GM12873 (cell line): Measurements from ENCODE around the gene COL5A2.

Source experiments
- TF ChIP-seq, protein P1 (sequence below): IDR thresholded peaks from 2 replicates; pipeline ENCODE4 v1.5.1; 2012; ENCODE audit warnings: low read depth, mild to moderate bottlenecking, moderate library complexity, low read length, control low read depth; ENCODE audit not compliant: insufficient read depth; ENCODE audit errors: missing control alignments

Gene COL5A2

DNA sequence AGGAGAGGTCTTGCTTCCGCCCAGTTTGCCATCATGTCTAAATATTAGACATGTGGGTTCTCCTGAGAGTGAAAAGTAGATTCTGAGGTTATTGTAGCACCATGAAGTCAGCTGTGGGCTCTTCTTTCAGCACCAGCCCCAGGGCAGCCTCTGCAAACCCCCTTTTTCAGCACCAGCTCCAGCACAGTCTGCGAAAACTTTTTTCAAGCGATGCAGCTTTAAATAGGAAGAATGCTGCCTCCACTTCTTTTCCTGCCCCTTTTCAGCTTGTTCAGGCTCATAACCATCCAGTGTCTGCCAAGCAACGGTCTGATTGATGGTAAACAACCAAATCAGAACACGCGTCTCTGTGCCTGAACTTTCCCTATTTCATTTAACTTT is at the start of gene COL5A2:
TSS of gene COL5A2 (minus strand) at position 192 of the 381 bp plus-strand sequence. CDS start at position 35, 157 bp downstream.
- TF ChIP-seq, protein P1, sequence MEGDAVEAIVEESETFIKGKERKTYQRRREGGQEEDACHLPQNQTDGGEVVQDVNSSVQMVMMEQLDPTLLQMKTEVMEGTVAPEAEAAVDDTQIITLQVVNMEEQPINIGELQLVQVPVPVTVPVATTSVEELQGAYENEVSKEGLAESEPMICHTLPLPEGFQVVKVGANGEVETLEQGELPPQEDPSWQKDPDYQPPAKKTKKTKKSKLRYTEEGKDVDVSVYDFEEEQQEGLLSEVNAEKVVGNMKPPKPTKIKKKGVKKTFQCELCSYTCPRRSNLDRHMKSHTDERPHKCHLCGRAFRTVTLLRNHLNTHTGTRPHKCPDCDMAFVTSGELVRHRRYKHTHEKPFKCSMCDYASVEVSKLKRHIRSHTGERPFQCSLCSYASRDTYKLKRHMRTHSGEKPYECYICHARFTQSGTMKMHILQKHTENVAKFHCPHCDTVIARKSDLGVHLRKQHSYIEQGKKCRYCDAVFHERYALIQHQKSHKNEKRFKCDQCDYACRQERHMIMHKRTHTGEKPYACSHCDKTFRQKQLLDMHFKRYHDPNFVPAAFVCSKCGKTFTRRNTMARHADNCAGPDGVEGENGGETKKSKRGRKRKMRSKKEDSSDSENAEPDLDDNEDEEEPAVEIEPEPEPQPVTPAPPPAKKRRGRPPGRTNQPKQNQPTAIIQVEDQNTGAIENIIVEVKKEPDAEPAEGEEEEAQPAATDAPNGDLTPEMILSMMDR, result no peak

DNA sequence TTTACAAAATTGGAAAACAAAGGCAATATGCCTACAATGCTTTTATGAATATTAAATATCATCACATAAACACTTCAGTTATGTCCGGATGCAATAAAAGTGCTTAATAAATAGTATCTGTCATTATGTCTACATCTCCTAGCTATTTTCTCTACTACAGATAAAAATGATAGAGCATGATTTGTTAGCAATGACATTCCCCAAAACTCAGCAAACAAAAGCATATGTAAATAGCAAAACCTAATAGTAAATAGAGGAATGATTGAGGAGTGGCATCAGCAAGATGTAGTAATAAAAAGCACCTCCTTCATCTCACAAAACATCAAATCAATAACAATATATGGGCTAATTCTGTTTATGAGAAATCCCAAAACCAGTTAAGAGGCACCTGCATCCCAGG is 46.5 kb upstream of the COL5A2 start:
- TF ChIP-seq, protein P1, result no peak

DNA sequence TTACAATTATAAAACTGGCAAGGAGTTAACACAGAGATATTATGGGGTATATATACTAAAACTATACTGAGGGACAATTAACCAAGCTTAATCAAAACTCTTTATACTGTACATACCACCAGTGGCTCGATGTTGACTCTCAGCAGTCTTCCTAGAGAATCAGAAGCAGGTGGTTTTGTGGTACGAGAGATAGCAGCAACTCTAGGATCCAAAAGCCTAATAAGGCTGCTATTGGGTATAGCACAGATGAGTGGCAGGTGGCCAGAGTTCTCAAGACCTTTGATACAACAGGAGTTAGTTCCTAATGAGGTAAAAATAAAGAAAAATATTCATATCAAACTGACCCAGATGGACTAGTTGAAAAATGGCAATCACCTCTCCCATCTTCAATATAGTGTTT is 45.5 kb upstream of the COL5A2 start:
- TF ChIP-seq, protein P1, result no peak

DNA sequence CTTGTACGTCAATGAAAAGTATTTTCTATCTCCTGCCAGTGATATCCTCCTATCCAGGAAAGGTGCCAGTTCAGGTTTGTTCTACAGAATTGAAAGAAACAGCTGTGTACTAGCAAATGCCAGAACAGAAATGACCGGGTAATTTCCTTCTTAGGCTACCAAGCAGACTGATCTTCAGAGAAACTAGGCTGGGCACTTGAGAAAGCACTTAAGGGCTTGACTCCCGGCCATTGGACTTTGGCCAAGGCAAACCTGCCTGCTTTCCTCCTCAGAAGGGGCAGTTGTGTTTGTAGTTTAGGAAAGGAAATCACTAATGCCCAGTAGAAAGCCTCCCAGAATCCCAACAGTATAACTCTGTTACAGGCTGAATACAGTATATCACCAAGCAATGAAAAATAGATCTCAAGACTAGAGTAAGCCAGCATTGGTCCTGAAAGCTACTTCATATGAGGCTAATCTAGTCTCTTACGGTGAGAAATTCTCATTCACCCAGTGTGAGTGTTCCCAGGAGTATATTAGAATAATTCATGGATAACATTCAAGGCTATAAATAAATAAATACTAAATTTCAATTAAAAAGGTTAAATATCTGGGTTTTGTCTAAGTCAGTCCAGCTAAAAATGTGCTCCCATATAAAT is 43.0 kb upstream of the COL5A2 start:
- TF ChIP-seq, protein P1, result no peak

DNA sequence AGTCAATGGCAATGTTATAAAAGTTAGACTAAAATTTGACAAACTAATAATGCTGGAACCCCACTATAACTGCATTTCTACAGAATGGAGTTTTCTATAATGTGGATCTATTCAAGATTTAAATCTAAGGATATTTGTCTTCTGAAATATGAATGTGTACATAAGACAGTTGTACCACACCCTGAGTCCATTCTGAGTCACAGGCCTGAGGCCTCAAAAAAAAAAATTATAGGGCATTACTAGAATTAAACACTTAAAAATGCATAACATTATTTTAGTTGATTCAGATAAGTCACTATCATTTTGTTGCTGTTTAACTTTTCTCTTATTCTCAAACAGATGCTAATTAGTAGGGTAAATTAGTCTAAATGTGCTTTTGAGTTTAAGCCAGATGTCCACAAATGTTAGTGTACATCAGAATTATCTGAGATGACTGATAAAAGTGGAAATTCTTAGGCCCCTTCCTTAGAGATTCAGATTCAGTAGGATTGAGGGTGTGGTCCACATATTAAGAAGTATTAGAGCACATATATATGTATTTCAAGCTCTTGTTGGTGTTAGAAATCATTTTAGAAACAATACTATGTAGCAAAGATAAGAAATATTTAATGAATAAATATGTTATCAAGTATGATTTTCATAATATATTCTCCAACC is 42.4 kb upstream of the COL5A2 start:
- TF ChIP-seq, protein P1, result no peak

DNA sequence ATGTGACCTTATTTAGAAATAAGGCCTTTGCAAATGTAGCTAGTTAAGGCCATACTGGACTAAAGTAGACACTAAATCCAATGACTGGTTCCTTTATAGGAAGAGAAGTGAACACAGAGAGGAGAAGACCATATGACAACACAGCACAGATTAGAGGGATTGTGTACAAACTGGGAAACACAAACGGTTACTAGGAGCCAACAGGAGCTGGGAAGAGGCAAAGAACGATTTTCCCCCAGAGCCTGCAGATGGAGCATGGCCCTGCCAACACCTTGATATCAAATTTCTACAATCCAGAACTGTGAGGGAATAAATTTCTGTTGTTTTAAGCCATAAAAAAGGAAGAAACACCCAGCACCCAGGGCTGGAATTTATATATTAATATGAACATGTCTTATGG is 38.7 kb upstream of the COL5A2 start:
- TF ChIP-seq, protein P1, result no peak

DNA sequence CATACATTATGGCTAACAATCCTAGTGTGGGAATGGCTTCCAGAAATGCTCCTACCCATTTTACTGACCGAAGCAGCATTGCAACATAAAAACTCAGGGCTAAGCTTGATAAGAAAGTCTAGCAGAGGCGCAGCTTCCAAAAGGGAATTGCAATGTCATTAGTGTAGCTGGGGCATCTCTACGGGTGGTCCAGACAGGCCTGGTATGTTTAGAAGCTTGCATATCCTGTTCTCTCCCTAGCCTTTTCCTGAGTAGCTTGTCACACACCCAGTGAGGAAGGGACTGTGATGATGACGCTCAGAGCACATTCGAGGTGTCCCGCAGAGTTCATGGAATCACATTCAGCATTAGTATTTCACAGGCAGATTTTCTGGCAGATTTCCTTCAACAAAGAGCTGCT is 38.0 kb upstream of the COL5A2 start:
- TF ChIP-seq, protein P1, result no peak
